ENCODE results near the gene FLNB.

Gene FLNB

GRCh38 chr3:58191361-58191991 lies 183.3 kb downstream of the FLNB start:
- H2AFZ ChIP-seq (ENCODE audit: low read length): no peak overlapping the region
- no peaks in the 10 kb centered on the region for H3K27me3 ChIP-seq (ENCODE audit: insufficient read depth, low read length)
- TF ChIP-seq EZH2 (IDR thresholded peaks at IDR 0.05; ENCODE audit: borderline replicate concordance, low read length) (no peak), CTCF (IDR thresholded peaks at IDR 0.05; ENCODE audit: low read length) (no peak)
- H3K79me2 ChIP-seq (ENCODE audit: insufficient read depth, low read length): no peaks in the 10 kb centered on the region
- no peaks in the 10 kb centered on the region for H3K9me2 ChIP-seq (ENCODE audit: low read depth, low read length)
- no peaks in the 10 kb centered on the region; the same call in 1 of the 2 replicates for H3K36me3 ChIP-seq (ENCODE audit: insufficient read depth, low read length)
- no peaks in the 10 kb centered on the region for H3K4me1 ChIP-seq (ENCODE audit: insufficient read depth, low read length, severe bottlenecking)
- H3K27ac ChIP-seq (ENCODE audit: low read depth, low read length, poor library complexity, severe bottlenecking): no peak overlapping the region
- no peak overlapping the region for H3K9ac ChIP-seq (ENCODE audit: low read length)
- H3K4me2 ChIP-seq (ENCODE audit: low read length): no peak overlapping the region
- H4K20me1 ChIP-seq (ENCODE audit: insufficient read depth, low read length): no peaks in the 10 kb centered on the region
- H3K9me3 ChIP-seq (ENCODE audit: low read length): peaks cover 4% of the 10 kb centered on the region; the same call in 1 of the 2 replicates
- no peaks in the 10 kb centered on the region for H3F3A ChIP-seq (ENCODE audit: insufficient read depth, low read length)
- no peak overlapping the region for H3K4me3 ChIP-seq (ENCODE audit: low read depth, low read length, poor library complexity, severe bottlenecking)

GRCh38 chr3:58192069-58192468 lies 183.8 kb downstream of the FLNB start:
- Histone ChIP-seq H3K9ac (ENCODE audit: low read length) (no peak overlapping the region), H3K4me2 (ENCODE audit: low read length) (no peak overlapping the region), H3K27me3 (ENCODE audit: insufficient read depth, low read length) (no peaks in the 10 kb centered on the region), H2AFZ (ENCODE audit: low read length) (no peak overlapping the region), H3F3A (ENCODE audit: insufficient read depth, low read length) (no peaks in the 10 kb centered on the region), H3K4me3 (ENCODE audit: low read depth, low read length, poor library complexity, severe bottlenecking) (no peak overlapping the region), H3K9me3 (ENCODE audit: low read length) (peaks cover 4% of the 10 kb centered on the region; the same call in 1 of the 2 replicates), H3K27ac (ENCODE audit: low read depth, low read length, poor library complexity, severe bottlenecking) (no peak overlapping the region), H3K4me1 (ENCODE audit: insufficient read depth, low read length, severe bottlenecking) (no peaks in the 10 kb centered on the region), H4K20me1 (ENCODE audit: insufficient read depth, low read length) (no peaks in the 10 kb centered on the region), H3K9me2 (ENCODE audit: low read depth, low read length) (no peaks in the 10 kb centered on the region), H3K36me3 (ENCODE audit: insufficient read depth, low read length) (no peaks in the 10 kb centered on the region; the same call in 1 of the 2 replicates), H3K79me2 (ENCODE audit: insufficient read depth, low read length) (no peaks in the 10 kb centered on the region)
- TF ChIP-seq CTCF (IDR thresholded peaks at IDR 0.05; ENCODE audit: low read length) (no peak), EZH2 (IDR thresholded peaks at IDR 0.05; ENCODE audit: borderline replicate concordance, low read length) (no peak)

GRCh38 chr3:58193682-58194407 lies 185.6 kb downstream of the FLNB start:
- H3K27me3 ChIP-seq (ENCODE audit: insufficient read depth, low read length): no peaks in the 10 kb centered on the region
- no peak overlapping the region for H3K4me2 ChIP-seq (ENCODE audit: low read length)
- H3K4me3 ChIP-seq (ENCODE audit: low read depth, low read length, poor library complexity, severe bottlenecking): no peak overlapping the region
- H3K79me2 ChIP-seq (ENCODE audit: insufficient read depth, low read length): no peaks in the 10 kb centered on the region
- H3K9me2 ChIP-seq (ENCODE audit: low read depth, low read length): no peaks in the 10 kb centered on the region
- no peak overlapping the region for H3K9ac ChIP-seq (ENCODE audit: low read length)
- no peak for TF ChIP-seq EZH2 (IDR thresholded peaks at IDR 0.05; ENCODE audit: borderline replicate concordance, low read length)
- no peak overlapping the region for H2AFZ ChIP-seq (ENCODE audit: low read length)
- no peak overlapping the region for H3K27ac ChIP-seq (ENCODE audit: low read depth, low read length, poor library complexity, severe bottlenecking)
- no peaks in the 10 kb centered on the region; the same call in 1 of the 2 replicates for H3K36me3 ChIP-seq (ENCODE audit: insufficient read depth, low read length)
- no peaks in the 10 kb centered on the region for H3K4me1 ChIP-seq (ENCODE audit: insufficient read depth, low read length, severe bottlenecking)
- H4K20me1 ChIP-seq (ENCODE audit: insufficient read depth, low read length): no peaks in the 10 kb centered on the region
- H3F3A ChIP-seq (ENCODE audit: insufficient read depth, low read length): no peaks in the 10 kb centered on the region
- H3K9me3 ChIP-seq (ENCODE audit: low read length): peaks cover 4% of the 10 kb centered on the region; the same call in 1 of the 2 replicates
